IPS DF 6.9 (cell line): ENCODE measurements around the gene KRTAP10-9.
"Not testable (repeated sequence)": the region's sequence is repeated elsewhere in the genome, so short reads cannot be mapped to it uniquely, and the experiment has no call there.

Source experiments
- DNase-seq: peaks from one replicate; pipeline ENCODE4 v3.0.0-alpha.2; 2013; ENCODE audit warnings: low read depth, low spot score
- H3K27ac ChIP-seq: one replicate; pipeline ENCODE4 v1.5.1; 2013; ENCODE audit warnings: low read length, control low read depth
- H3K27me3 ChIP-seq: 2 replicates; pipeline ENCODE4 v1.6.1; 2013; ENCODE audit warnings: mild to moderate bottlenecking, low read length; ENCODE audit not compliant: control insufficient read depth, insufficient read depth
- H3K36me3 ChIP-seq: 2 replicates; pipeline ENCODE4 v1.6.1; 2013; ENCODE audit warnings: low read length; ENCODE audit not compliant: control insufficient read depth, insufficient read depth
- H3K4me1 ChIP-seq: 2 replicates; pipeline ENCODE4 v1.6.1; 2013; ENCODE audit warnings: low read length; ENCODE audit not compliant: control insufficient read depth, insufficient read depth
- H3K4me3 ChIP-seq: 2 replicates; pipeline ENCODE4 v1.5.1; 2013; ENCODE audit warnings: mild to moderate bottlenecking, low read length
- H3K9me3 ChIP-seq: 2 replicates; pipeline ENCODE4 v1.6.1; 2013; ENCODE audit warnings: low read length, inconsistent platforms; ENCODE audit not compliant: control insufficient read depth, insufficient read depth
- WGBS: extraction: QIAGEN DNeasy Blood & Tissue Kit; methylation state at CpG from one replicate; pipeline ENCODE4 v1.1.7; 2013; ENCODE audit warnings: mixed read lengths, missing lambda C conversion rate; ENCODE audit not compliant: insufficient read length, insufficient coverage; 5-methylcytosine and 5-hydroxymethylcytosine counted together

Gene KRTAP10-9

DNA sequence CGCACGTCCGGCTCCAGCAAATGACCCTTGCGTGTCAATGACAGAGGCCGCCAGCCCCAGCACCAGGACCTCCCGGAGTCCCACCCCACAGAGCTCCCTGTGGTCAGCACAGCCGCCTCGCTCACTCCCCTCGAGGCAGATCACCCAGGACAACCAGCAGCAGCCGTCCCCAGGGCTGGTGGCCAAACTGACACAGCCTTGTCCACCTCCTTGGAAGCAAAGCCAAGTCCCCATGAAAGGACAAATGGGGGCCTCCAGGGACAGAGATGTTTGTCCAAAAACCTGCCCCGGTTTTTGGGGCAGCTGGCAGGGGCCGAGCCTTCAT lies 12.4 kb downstream of the KRTAP10-9 start:
- H3K36me3 ChIP-seq: no peaks in the 10 kb centered on the region
- no CpG with 5 or more reads among the region's 12 CpGs for WGBS
- no peak for DNase-seq
- H3K27ac ChIP-seq: no peak overlapping the region
- no peaks in the 10 kb centered on the region for H3K27me3 ChIP-seq
- no peak overlapping the region for H3K4me3 ChIP-seq
- no peaks in the 10 kb centered on the region for H3K9me3 ChIP-seq
- H3K4me1 ChIP-seq: no peaks in the 10 kb centered on the region

GRCh38 chr21:44640761-44641160 lies 13.9 kb downstream of the KRTAP10-9 start:
- no peak for DNase-seq
- Histone ChIP-seq H3K4me3 (no peak overlapping the region), H3K9me3 (no peaks in the 10 kb centered on the region), H3K27me3 (no peaks in the 10 kb centered on the region), H3K4me1 (no peaks in the 10 kb centered on the region), H3K27ac (no peak overlapping the region), H3K36me3 (no peaks in the 10 kb centered on the region)
- WGBS: no CpG with 5 or more reads among the region's 5 CpGs

DNA sequence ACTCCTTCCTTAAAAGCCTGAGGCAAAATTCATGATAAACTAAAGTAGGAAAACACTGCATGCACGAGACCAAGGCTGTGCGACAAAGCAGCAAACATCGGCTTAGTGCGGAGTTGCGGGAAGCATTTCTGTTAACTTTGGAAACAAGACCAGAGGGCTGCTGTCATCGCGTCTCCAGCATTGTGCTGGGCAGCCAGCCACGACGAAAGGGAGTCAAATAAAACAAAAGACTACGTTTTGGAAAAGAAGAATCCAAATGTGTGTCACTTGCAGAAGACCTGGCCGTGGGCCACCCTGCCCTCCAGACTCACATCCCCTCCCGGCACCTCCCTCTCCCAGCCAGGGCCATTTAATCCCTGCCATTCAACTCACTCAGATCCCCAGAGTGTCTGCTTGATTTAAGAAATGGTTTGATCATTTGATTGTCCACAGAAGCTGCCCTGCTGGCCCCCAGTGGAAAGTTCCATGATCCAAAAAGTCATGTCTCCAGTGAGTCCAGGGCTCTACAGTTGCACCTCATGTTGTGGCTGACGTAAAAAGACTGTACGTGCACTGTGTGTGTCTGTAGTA lies 16.9 kb downstream of the KRTAP10-9 start:
- Histone ChIP-seq H3K4me1 (no peaks in the 10 kb centered on the region), H3K27me3 (no peaks in the 10 kb centered on the region), H3K27ac (no peak overlapping the region), H3K9me3 (no peaks in the 10 kb centered on the region), H3K4me3 (no peak overlapping the region), H3K36me3 (no peaks in the 10 kb centered on the region)
- DNase-seq: no peak
- WGBS: no CpG with 5 or more reads among the region's 14 CpGs

- no peaks in the 10 kb centered on the region for H3K27me3 ChIP-seq
- no peak overlapping the region for H3K27ac ChIP-seq
- no peaks in the 10 kb centered on the region for H3K9me3 ChIP-seq
- WGBS: no CpG with 5 or more reads among the region's 2 CpGs
- no peaks in the 10 kb centered on the region; the same call in 1 of the 2 replicates for H3K4me1 ChIP-seq
- H3K36me3 ChIP-seq: no peaks in the 10 kb centered on the region
- no peak for DNase-seq
- H3K4me3 ChIP-seq: no peak overlapping the region
These were observed 18.0 kb downstream of the KRTAP10-9 start for GRCh38 chr21:44644878-44645277.

DNA sequence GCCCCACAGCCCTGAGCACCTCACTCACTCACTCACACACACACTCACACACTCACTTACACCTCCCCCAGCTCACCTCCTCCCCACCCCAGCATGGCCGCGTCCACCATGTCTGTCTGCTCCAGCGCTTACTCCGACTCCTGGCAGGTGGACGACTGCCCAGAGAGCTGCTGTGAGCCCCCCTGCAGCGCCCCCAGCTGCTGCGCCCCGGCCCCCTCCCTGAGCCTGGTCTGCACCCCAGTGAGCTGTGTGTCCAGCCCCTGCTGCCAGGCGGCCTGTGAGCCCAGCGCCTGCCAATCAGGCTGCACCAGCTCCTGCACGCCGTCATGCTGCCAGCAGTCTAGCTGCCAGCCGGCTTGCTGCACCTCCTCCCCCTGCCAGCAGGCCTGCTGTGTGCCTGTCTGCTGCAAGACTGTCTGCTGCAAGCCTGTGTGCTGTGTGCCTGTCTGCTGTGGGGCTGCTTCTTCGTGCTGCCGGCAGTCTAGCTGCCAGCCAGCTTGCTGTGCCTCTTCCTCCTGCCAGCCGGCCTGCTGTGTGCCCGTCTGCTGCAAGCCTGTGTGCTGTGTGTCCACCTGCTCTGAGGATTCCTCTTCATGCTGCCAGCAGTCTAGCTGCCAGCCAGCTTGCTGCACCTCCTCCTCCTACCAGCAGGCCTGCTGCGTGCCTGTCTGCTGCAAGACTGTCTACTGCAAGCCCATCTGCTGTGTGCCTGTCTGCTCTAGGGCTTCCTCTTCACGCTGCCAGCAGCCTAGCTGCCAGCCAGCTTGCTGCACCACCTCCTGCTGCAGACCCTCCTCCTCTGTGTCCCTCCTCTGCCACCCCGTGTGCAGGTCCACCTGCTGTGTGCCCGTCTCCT lies 19.7 kb downstream of the KRTAP10-9 start, which contains the start of gene KRTAP10-11:
KRTAP10-11 (plus strand) TSS at position 49 of the 856 bp plus-strand sequence; CDS start at position 94, 45 bp downstream.
- not testable (repeated sequence) for H3K4me3 ChIP-seq, DNase-seq
- no CpG with 5 or more reads among the region's 21 CpGs for WGBS

DNA sequence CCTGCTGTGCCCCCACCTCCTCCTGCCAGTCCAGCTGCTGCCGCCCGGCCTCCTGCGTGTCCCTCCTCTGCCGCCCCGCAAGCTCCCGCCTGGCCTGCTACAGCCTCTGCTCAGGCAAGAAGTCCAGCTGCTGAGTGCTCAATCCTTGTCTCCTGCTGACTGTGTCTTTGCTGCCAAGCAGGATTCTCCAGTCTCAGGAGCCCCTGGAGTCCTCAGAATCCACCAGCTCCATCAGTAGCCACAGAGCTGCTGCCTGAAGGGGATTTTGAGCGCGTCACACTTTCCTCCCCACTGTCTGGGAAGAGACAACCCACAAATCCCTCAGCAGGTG lies 20.3 kb downstream of the KRTAP10-9 start:
- H3K36me3 ChIP-seq: no peaks in the 10 kb centered on the region
- no peaks in the 10 kb centered on the region for H3K27me3 ChIP-seq
- no peaks in the 10 kb centered on the region for H3K9me3 ChIP-seq
- no CpG with 5 or more reads among the region's 8 CpGs for WGBS
- no peak for DNase-seq
- no peak overlapping the region for H3K27ac ChIP-seq
- H3K4me1 ChIP-seq: no peaks in the 10 kb centered on the region; the same call in 1 of the 2 replicates
- no peak overlapping the region for H3K4me3 ChIP-seq

More for the DNA sequence above, 19.7 kb downstream of the KRTAP10-9 start, which contains the start of gene KRTAP10-11:
- not testable (repeated sequence) for H3K9me3 ChIP-seq, H3K27me3 ChIP-seq, H3K4me1 ChIP-seq, H3K27ac ChIP-seq, H3K36me3 ChIP-seq

- H3K4me1 ChIP-seq: no peaks in the 10 kb centered on the region; the same call in 1 of the 2 replicates
- no peak for DNase-seq
- no peaks in the 10 kb centered on the region for H3K27me3 ChIP-seq
- H3K9me3 ChIP-seq: no peaks in the 10 kb centered on the region
- H3K4me3 ChIP-seq: no peak overlapping the region
- WGBS: no CpG with 5 or more reads among the region's 33 CpGs
- no peaks in the 10 kb centered on the region for H3K36me3 ChIP-seq
- H3K27ac ChIP-seq: no peak overlapping the region
These were observed 21.8 kb downstream of the KRTAP10-9 start for GRCh38 chr21:44648557-44649311.

GRCh38 chr21:44649521-44650100 lies 22.7 kb downstream of the KRTAP10-9 start:
- Histone ChIP-seq H3K4me3 (no peak overlapping the region), H3K27me3 (no peaks in the 10 kb centered on the region), H3K36me3 (no peaks in the 10 kb centered on the region), H3K27ac (no peak overlapping the region), H3K4me1 (no peaks in the 10 kb centered on the region; the same call in 1 of the 2 replicates), H3K9me3 (no peaks in the 10 kb centered on the region)
- DNase-seq: no peak
- no CpG with 5 or more reads among the region's 18 CpGs for WGBS

DNA sequence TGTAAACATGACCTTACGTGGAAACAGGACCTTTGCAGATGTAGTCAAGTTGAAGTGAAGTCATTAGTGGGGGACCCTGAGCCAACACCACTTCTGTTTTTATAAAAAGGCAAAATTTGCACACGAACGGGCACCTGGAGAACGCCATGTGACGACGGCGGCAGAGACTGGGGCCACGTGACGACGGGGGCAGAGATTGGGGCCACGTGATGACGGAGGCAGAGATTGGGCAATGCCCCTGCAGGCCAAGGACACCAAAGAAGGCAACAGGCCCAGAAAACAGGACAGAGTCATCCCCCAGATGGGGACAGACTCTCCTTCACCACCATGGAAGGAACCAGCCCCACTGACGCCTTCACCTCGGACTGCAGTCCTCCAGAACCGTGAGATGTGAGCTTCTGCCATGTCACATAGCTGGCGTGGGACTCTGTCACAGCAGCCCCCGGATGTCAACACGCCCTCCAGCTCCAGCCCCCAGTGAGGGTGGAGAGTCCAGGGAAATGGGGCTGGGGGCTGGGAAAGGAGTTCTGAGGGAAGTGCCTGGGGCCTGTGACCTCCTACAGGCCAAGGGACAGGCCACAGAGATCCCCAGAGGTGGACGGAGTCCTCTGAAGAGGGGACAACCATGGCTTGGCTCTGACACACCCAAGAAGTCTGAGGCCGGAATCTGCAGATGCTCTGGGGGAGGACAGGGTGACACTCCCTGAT lies 23.5 kb downstream of the KRTAP10-9 start:
- H3K9me3 ChIP-seq: no peaks in the 10 kb centered on the region
- no CpG with 5 or more reads among the region's 20 CpGs for WGBS
- DNase-seq: no peak
- H3K4me1 ChIP-seq: no peaks in the 10 kb centered on the region; the same call in 1 of the 2 replicates
- no peak overlapping the region for H3K4me3 ChIP-seq
- H3K27me3 ChIP-seq: no peaks in the 10 kb centered on the region
- H3K27ac ChIP-seq: no peak overlapping the region
- H3K36me3 ChIP-seq: no peaks in the 10 kb centered on the region
